ENCODE data around the gene DTHD1. TPM values are rescaled to one million over a fixed set of nuclear protein-coding genes. Genes with fewer than 3 reads are reported as not detected.

The DTHD1 gene
- not detected in 2 replicates for total RNA-seq

GRCh38 chr4:36281384-36282106 lies at the start of gene DTHD1:
Gene DTHD1 (plus strand): TSS chr4:36281616. CDS start chr4:36281759, 143 bp downstream.
- TF ChIP-seq, protein P1, sequence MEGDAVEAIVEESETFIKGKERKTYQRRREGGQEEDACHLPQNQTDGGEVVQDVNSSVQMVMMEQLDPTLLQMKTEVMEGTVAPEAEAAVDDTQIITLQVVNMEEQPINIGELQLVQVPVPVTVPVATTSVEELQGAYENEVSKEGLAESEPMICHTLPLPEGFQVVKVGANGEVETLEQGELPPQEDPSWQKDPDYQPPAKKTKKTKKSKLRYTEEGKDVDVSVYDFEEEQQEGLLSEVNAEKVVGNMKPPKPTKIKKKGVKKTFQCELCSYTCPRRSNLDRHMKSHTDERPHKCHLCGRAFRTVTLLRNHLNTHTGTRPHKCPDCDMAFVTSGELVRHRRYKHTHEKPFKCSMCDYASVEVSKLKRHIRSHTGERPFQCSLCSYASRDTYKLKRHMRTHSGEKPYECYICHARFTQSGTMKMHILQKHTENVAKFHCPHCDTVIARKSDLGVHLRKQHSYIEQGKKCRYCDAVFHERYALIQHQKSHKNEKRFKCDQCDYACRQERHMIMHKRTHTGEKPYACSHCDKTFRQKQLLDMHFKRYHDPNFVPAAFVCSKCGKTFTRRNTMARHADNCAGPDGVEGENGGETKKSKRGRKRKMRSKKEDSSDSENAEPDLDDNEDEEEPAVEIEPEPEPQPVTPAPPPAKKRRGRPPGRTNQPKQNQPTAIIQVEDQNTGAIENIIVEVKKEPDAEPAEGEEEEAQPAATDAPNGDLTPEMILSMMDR (IDR thresholded peaks at IDR 0.05; ENCODE audit: insufficient read depth, low read depth, low read length), result no peak
- no peak within 1 kb of the TSS for H3K4me3 ChIP-seq (ENCODE audit: low read depth, low read length)
- no peak for DNase-seq (ENCODE audit: low read depth)

DNA sequence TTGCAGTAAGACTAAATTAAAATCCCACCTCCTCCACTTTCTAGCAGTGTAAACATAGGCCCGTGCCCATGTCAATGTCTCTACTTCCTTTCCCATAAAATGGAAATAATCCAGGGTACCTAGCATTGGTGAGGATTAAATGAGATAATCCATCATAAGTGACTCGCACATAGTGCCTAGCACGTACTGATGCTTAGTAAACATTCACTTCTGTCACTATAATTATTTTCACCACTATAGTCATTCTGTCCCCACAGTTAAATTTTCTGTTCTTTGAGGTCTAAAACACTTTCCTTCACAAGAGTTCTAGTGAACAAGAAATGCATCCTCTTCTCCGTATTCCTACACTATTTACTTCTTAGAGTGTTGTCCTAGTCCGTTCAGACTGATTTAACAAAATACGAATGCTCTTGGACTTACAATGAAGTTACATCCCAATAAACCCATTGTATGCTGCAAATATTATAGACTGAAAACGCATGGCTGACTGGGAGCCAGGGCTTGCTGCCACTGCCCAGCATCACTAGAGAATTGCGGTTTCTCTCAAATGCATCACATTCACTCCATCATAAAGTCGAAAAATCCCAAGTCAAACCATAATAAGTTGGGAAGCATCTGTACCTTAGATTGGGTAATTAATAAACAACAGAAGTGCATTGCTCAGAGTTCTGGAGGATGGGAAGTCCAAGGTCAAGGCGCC lies 47.7 kb upstream of the DTHD1 start:
- TF ChIP-seq, protein P1 (IDR thresholded peaks at IDR 0.05; ENCODE audit: insufficient read depth, low read depth, low read length), result no peak
- DNase-seq (ENCODE audit: low read depth), result no peak

DNA sequence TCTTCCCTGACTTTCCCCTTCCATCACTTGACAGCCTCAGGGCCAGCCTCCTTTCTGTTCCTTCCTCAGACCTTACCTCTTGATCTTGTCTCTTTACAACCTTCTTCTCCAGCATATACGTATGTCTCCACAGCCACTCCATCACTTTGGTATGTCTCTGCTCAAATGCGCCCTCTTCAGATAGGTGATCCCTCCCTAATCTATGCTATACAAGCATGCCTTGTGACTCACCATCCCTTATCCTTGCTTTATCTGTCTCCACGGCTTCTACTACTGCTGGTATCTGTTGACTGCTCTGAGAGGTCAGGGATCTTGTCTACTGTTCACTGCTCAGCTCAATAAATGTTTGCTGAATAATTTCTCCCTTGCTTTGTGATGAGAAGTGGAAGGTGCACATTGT lies 46.1 kb upstream of the DTHD1 start:
- DNase-seq (ENCODE audit: low read depth), result no peak
- H3K4me3 ChIP-seq (ENCODE audit: low read depth, low read length), result no peak overlapping the region
- TF ChIP-seq, protein P1 (IDR thresholded peaks at IDR 0.05; ENCODE audit: insufficient read depth, low read depth, low read length), result no peak

More for the DNA sequence above, 47.7 kb upstream of the DTHD1 start:
- no peak overlapping the region for H3K4me3 ChIP-seq (ENCODE audit: low read depth, low read length)

- TF ChIP-seq, protein P1 (IDR thresholded peaks at IDR 0.05; ENCODE audit: insufficient read depth, low read depth, low read length), result no peak
- no peak overlapping the region for H3K4me3 ChIP-seq (ENCODE audit: low read depth, low read length)
- DNase-seq (ENCODE audit: low read depth), result no peak
Observed at GRCh38 chr4:36236159-36236558, 45.3 kb upstream of the DTHD1 start.

DNA sequence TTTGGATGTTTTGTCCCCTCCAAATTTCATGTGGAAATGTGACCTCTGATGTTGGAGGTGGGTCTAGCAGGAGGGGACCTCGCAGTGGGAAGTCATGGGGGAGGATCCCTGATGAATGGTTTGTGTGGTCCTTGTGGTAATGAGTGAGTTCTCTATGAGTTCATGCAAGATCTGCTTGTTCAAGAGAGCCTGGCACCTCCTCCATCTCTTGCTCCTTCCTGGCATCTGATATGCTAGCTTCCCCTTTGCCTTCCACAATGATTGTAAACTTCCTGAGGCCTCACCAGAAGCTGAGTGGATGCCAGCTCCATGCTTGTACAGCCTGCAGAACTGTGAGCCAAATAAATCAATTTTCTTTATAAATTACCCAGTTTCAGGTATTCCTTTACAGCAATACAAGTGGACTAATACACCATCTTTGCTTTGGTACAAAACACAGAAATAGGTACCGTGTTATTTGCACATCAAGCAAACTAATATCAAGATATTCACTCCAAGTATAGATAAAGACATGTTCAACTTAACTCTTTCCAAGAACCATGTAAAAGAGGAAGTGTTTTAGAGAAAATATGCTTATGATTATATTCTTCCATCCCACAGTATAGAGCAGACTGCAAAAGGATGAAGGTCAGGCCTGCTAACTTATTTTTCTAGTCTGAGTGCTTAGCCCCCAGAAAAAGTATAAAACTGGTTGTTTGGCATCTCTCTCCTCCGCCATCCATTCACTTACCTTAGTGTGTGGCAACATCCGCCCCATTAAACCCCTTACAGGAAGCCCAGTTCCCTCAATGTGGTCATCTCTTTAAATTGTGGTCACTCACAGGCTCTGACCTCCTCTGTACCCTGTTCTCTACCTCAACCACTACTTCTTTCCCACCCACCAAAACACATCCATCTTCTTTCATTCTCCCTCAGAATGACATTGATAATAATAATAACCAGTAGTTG lies 43.8 kb upstream of the DTHD1 start:
- TF ChIP-seq, protein P1 (IDR thresholded peaks at IDR 0.05; ENCODE audit: insufficient read depth, low read depth, low read length), result no peak
- no peak for DNase-seq (ENCODE audit: low read depth)
- no peak overlapping the region for H3K4me3 ChIP-seq (ENCODE audit: low read depth, low read length)

- DNase-seq (ENCODE audit: low read depth), result peak; percentile 17
- peak overlapping the region; percentile 2 for H3K4me3 ChIP-seq (ENCODE audit: low read depth, low read length)
- TF ChIP-seq, protein P1 (IDR thresholded peaks at IDR 0.05; ENCODE audit: insufficient read depth, low read depth, low read length), result no peak
Observed at GRCh38 chr4:36241771-36242170, 39.6 kb upstream of the DTHD1 start.

All from fibroblast of villous mesenchyme (primary cell).